ENCODE data around the gene PIF1.

The PIF1 gene

DNA sequence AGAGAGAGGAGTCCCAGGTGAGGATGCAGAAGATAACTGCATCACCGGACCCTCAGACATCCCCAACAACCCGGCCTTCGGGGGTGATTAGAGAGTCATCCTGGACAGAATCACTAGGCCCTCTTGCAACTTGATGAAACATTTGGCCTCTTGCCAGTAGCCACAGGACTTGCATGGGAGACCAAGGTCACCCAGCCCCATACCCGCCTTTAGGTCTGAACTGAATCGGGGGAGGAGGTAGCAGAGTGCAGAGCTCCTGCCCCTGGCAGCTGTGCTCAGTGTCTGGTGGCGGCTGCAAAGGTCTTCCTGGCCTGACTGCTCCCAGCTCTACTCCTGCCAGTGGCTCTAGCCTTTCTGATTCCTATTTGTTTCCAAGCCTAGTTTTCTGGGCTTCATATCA is 12.4 kb downstream of the PIF1 start:
- no peak for TF ChIP-seq CTCF (IDR thresholded peaks at IDR 0.05)
- H3K27ac ChIP-seq = no peak overlapping the region
- H3K27me3 ChIP-seq = no peaks in the 10 kb centered on the region
- intact Hi-C loops (cut with DNase I; ENCODE audit: low total_unique reads) = no loop called here
- no peak overlapping the region for H3K4me3 ChIP-seq
- H3K9me3 ChIP-seq = no peaks in the 10 kb centered on the region
- no peak for DNase-seq
- H3K36me3 ChIP-seq = no peaks in the 10 kb centered on the region
- peaks cover 0 to under 1% (median 0%) of the 10 kb centered on the region in 4 donors for H3K4me1 ChIP-seq

DNA sequence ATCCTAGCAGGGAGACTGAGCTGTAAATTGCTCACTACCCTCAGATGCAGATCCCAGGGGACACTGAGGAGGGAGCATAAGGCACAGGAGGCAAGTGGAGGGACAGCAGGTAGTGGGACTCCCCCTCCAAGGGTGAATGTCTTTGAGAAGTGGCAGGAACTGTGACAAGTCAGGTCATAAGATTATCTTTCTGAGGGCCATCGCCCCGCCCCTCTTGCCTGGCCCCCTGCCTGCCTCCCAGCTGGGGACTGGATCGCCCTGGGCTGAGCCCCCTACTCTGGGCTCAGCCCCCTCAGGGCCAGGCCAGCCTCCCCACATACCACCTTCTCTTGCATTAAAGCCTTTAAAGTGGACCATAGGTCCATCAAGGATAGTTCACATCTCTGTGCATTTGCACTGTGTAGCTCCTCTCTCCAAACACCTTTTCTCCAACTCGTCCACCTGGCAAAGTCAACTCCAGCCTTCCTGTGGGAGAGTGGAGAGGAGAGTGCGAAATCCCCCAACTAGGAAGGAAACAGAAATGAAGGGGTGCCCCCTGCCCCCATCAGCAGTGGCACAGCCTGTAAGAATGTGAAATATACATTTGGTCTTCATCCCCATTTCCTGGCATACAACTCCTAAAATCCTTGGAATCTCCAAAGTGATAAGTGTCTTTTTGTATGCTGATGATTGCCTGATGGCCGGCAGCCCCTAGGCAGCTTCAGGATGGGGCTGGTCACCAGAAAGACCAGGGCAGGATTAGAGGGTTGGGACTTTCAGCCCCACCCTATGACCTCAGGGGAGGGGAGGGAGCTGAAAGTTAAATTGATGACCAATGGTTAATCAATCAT is 14.7 kb downstream of the PIF1 start:
- intact Hi-C loops (cut with DNase I; ENCODE audit: low total_unique reads) = loop anchor here (1.0 kb wide), 1 partner anchor 82 kb away; no protein-coding TSS in a partner anchor
- no peak for TF ChIP-seq CTCF (IDR thresholded peaks at IDR 0.05)
- H3K4me1 ChIP-seq = peaks cover 0 to 14% (median 0%) of the 10 kb centered on the region in 4 donors

GRCh38 chr15:64809649-64810496 is 15.6 kb downstream of the PIF1 start:
- DNase-seq = peak; percentile 85 to 87
- H3K4me3 ChIP-seq = no peak overlapping the region
- H3K4me1 ChIP-seq = peaks cover 0 to 14% (median 0%) of the 10 kb centered on the region in 4 donors
- no peaks in the 10 kb centered on the region for H3K27me3 ChIP-seq
- no peaks in the 10 kb centered on the region for H3K9me3 ChIP-seq
- no peaks in the 10 kb centered on the region for H3K36me3 ChIP-seq
- peak; percentile 86 to 92 for TF ChIP-seq CTCF (IDR thresholded peaks at IDR 0.05)
- H3K27ac ChIP-seq = peak overlapping the region in 1 of 2 donors; percentile 67
- intact Hi-C loops (cut with DNase I; ENCODE audit: low total_unique reads) = no loop called here

More for the DNA sequence above, 14.7 kb downstream of the PIF1 start:
- Histone ChIP-seq H3K27me3 (no peaks in the 10 kb centered on the region), H3K36me3 (no peaks in the 10 kb centered on the region), H3K27ac (no peak overlapping the region), H3K9me3 (no peaks in the 10 kb centered on the region), H3K4me3 (no peak overlapping the region)
- no peak for DNase-seq

DNA sequence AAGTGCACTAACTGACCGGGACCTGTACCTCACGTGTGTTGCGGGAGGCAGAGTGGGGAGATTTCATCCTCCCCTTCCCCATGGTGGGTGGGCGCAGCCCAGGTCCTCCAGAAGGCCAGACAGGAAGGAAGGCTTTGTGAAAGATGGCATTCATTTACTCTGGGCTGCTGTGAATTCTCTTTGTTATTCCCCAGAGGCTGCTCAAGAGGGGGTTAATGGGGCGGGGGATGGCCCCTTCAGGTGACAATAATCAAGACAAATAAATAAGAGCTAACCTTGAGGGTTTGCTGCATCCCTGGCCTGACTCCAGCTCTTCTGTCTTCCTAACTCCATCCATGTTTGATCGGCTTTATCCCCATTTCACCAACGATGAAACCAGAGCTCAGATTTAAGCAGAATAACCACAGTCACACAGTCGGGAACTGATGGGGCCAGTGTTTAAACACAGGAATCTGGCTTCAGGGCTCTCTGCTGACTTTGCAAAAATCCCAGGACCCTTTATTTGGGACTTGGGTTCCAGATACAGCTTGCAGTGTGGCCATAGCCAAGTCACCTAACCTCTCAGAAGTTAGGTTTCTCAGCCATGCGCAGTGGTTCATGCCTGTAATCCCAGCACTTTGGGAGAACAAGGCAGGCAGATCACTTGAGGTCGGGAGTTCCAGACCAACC is 16.5 kb downstream of the PIF1 start:
- peak overlapping the region in 1 of 2 donors; percentile 67 for H3K27ac ChIP-seq
- no peaks in the 10 kb centered on the region for H3K36me3 ChIP-seq
- no peak overlapping the region for H3K4me3 ChIP-seq
- intact Hi-C loops (cut with DNase I; ENCODE audit: low total_unique reads) = no loop called here
- H3K4me1 ChIP-seq = peaks cover 0 to 18% (median 0%) of the 10 kb centered on the region in 4 donors
- no peak for TF ChIP-seq CTCF (IDR thresholded peaks at IDR 0.05)
- H3K27me3 ChIP-seq = no peaks in the 10 kb centered on the region
- DNase-seq = no peak
- H3K9me3 ChIP-seq = no peaks in the 10 kb centered on the region

DNA sequence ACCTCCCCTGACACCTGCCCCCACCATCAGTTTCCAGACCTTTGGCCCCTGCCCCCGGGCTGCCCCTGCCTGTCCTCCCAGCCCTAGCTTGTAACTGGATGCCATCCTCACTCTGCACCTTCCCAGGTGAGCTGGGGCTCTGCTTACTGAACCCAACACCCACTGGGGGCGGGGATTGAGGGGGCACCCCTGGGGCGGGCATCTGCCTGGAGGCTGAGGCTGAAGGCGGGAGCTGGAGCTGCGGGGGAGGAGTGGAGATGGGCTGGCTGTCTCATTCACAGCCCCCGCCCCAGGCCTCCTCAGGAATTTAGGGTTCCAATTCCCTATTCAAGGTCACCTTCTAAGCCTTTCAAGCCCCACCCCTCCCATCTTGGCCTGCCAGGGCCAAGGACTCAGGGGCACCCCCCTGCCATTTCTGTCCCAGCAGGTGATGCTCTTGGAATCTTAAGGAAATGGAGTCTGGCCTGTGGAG is 17.7 kb downstream of the PIF1 start:
- H3K36me3 ChIP-seq = no peaks in the 10 kb centered on the region
- no peaks in the 10 kb centered on the region for H3K27me3 ChIP-seq
- intact Hi-C loops (cut with DNase I; ENCODE audit: low total_unique reads) = no loop called here
- DNase-seq = no peak
- no peaks in the 10 kb centered on the region for H3K9me3 ChIP-seq
- TF ChIP-seq CTCF (IDR thresholded peaks at IDR 0.05) = no peak
- peaks cover 0 to 23% (median 0%) of the 10 kb centered on the region in 4 donors for H3K4me1 ChIP-seq
- H3K4me3 ChIP-seq = no peak overlapping the region
- H3K27ac ChIP-seq = peak overlapping the region; percentile 67
